GM19239 (cell line): ENCODE results near the gene TTC23L.

Experiments used
- DNase-seq: peaks from one replicate; pipeline ENCODE4 v3.0.0; 2011; ENCODE audit warnings: low spot score; ENCODE audit not compliant: insufficient read length
- FAIRE-seq: peaks from 2 replicates; lab custom pipeline; 2011; peaks lifted over from hg19 to GRCh38; lab: Jason Lieb, UNC

Gene TTC23L

GRCh38 chr5:34831303-34831702, 7.7 kb upstream of the TTC23L start:
- DNase-seq (no peak), FAIRE-seq (no peak)

DNA sequence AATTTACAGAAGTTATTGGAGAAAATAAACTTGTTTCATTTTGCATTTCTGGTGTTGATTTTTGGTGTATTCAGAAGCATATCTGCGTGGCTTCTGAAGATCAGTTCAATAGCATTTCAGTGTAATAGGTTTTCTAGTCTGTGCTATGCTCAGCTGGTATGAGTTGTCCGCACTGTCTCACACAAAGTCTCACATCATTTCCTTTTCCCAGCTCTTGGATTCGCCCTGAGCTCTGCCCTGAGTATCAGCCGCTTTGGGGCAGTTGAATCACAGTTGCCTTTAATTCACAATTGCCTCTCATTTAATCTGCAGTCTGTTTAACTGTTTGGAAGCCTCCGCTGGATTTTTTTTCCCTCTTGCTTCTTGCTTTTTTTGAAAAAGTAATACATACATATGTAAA, 6.4 kb upstream of the TTC23L start:
- FAIRE-seq (no peak), DNase-seq (no peak)

GRCh38 chr5:34833090-34833489, 5.9 kb upstream of the TTC23L start:
- DNase-seq (no peak), FAIRE-seq (no peak)

- DNase-seq (no peak), FAIRE-seq (no peak)
These were observed 4.8 kb upstream of the TTC23L start for GRCh38 chr5:34833976-34834793.

DNA sequence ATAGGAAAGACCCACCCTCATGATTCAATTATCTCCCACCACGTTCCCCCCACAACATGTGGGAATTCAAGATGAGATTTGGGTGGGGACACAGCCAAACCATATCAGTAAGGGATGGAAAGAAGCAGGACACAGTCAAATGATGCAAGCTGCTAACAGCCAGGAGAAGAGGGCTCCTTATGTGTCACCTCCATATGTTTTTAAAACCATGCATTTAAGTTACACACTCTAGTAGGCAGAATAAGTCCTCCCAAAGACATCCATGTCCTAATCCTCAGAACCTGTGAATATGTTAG, 4.2 kb upstream of the TTC23L start:
- no peak for FAIRE-seq

DNA sequence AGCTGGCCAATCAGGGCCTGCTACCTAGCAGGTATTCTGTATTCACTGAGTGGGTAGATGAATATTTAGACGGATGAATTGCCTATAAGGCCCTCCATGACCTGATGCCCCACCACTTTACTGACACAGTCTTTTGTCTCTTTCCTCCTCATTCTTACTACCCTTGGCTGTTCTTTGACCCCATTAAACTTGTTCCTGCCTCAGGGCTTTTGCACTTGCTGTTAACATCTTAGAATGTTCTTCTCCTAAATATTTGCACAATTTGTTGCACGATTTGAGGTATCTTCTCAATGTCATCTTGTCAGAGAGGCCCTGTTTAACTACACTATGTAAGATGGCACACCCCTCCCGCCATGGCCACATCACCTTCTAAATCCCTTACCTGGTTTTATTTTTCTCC, 3.3 kb upstream of the TTC23L start:
- DNase-seq (no peak), FAIRE-seq (no peak)

More for the DNA sequence above, 4.2 kb upstream of the TTC23L start:
- no peak for DNase-seq

GRCh38 chr5:34841816-34842215, 2.9 kb downstream of the TTC23L start:
- FAIRE-seq (no peak), DNase-seq (no peak)

GRCh38 chr5:34842554-34842953, 3.6 kb downstream of the TTC23L start:
- no peak for FAIRE-seq
- no peak for DNase-seq

DNA sequence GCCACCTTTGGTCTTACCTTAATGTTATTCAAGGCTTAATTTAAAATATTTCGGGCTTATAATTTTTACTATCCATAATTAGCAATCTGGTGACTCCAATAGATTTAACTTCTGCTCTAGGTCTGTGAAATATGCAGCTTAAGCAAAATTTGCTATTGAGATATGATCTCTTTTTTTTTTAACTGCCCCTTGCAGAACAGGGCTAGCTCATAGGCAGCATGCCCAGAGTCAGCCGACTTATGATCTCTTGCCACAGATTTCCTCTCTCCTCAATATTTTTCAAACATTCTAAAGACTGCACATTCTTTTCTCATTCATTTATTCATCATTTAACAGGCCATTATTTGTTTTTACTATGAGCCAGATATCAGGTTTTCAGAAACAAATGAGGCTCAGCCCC, 4.5 kb downstream of the TTC23L start:
- FAIRE-seq (no peak), DNase-seq (no peak)

GRCh38 chr5:34844106-34844505, 5.1 kb downstream of the TTC23L start:
- FAIRE-seq, result no peak
- no peak for DNase-seq

DNA sequence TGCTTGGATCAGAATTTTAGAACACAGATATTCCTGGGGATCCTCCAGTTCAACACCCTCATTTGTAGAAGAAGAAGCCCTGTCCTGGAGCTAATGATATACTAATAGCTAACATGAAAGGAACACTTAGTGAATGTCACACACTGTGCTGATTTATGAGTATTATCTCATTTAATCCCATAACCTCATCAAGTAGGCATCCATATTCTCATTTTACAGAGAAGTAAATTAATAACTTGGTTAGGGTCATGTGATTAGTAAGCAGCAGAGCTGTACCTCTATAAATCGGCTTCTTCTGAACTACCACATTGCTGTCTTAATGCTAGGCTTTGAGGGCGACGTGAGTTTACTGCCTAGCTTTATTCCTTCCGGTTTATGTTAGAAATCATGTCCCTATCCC, 6.0 kb downstream of the TTC23L start:
- FAIRE-seq (peak; percentile 4), DNase-seq (no peak)

DNA sequence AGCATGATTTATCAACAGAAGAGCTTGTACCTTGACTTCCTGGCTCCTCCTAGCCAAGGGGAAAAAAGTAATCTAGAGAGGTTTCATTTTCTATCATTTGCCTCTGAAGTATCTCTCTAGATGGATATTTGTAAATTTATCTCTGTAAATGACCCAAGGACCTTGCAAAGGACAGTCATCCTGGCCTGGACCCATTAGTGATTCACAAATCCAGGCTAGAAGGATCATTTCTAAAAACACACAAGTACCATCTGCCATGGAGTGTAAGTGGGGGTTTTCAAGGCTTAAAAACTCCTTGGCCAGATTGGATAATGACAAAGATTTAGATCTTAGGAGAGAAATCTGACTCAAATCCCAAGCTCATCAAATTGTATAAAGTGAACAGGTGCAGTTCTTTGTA, 8.1 kb downstream of the TTC23L start:
- FAIRE-seq, result no peak
- no peak for DNase-seq

DNA sequence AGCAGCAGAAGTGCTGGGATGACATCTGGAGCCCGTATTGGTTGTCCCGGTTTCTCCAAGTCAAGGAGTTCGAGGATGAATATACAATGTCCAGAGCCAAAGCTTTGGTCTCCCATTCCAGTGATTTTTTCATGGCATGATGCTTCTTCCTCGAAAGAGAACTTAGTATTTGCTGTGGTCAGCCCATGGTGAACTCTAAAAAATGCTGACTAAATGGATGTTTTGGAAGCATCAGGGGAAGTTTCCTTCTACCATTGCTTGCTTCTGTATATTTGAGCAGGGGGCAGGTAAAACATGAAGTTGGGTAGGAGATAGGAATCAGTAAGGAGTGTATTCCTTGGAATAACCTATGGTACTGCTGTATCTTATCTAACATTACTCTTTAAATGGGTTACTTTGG, 8.6 kb downstream of the TTC23L start:
- DNase-seq (no peak), FAIRE-seq (no peak)

DNA sequence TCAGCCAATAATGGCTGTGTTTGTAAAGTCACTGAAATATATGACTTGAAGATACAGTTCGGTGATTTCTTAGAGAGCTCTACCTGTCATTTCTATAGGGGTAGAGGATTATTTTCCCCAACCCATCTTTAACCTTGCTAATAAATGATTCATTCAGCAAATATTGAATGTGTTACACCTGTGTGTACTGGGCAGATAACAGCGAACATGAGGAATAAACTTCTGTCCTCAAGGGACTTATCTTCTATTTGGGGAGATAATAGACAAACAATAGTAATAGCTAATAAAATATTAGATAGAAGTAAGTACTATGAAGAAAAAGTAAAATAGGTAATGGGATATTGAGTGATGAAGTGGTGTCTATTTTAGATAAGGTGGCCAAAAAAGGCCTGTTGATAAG, 9.3 kb downstream of the TTC23L start:
- DNase-seq, result no peak
- no peak for FAIRE-seq

GRCh38 chr5:34849253-34849652, 10.3 kb downstream of the TTC23L start:
- FAIRE-seq, result no peak
- DNase-seq, result no peak

DNA sequence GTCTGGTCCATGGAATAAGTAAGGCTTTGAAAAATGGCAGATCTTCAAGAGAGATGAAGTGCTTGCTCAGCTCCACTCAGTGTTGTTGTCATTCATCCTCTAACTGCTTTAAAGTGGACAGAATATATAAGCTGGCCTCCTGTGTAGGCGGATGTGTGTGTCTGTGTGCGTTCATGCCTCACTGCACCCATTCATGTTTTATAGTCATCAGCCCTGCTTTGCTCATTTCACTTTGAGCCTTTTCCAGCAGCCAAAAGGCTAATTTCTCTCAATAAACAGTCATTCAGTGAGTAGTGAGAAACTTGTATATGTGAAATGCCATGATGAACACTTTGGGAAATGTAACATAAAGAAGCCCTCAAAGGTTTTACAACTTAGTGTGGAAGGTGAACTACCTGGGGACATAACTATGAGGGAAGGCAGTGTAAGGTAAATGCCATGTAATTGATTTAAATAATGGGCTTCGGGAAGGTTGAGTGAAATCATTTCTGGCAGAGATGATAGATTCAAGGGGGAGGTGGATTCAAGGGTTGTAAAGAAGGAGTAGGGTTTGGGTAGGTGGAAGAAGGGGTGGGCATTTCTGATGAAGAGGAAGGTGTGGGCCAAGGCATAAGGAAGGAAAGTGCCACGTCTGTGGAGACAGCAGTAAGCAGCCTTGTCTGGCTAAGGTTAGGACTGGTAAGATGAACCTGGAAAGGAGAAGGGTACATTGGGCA, 15.7 kb downstream of the TTC23L start:
- FAIRE-seq, result peak; percentile 71
- DNase-seq, result peak; percentile 15

DNA sequence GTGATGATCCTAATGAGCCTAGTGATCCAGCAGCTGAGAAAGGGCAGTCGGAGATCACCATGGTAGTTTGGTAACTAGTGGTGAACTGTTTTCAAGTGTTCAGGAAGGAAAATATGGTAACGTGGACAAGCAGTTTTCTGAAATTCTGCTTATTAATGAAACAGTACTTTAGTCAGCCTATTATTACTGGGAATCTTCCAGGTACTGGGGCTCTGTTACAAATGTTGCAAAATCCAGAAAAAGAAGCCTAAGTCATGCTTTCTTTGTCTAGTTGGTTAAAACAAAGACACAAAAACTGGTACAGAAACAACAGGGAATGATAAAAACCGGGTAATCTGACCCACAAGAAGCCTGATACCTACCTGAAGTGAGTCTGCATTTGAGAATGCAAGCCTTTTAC, 18.2 kb downstream of the TTC23L start:
- DNase-seq (no peak), FAIRE-seq (no peak)

GRCh38 chr5:34857894-34858293, 18.9 kb downstream of the TTC23L start:
- no peak for FAIRE-seq

DNA sequence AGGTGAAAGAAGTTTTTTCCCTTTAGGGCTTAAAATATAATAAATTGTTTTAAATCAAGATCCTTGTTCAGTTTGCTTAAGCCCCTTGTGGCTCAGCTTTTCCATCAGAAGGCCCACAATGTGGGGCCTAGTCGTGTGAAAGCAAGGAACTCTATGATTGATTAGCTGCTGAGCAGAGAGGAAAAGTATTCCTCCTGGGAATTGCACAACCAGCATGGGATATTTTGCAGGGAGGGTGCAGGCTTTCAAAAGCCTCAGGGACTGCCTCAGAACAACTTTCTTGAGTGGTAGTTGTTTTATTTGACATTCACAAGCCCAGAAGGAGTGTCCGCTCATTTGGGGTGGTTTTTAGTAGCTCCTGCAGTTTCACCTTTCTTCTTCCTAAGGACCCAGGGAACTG, 19.8 kb downstream of the TTC23L start:
- no peak for FAIRE-seq

More at GRCh38 chr5:34857894-34858293, 18.9 kb downstream of the TTC23L start:
- no peak for DNase-seq

GRCh38 chr5:34859253-34859652, 20.3 kb downstream of the TTC23L start:
- no peak for FAIRE-seq

More for the DNA sequence above, 19.8 kb downstream of the TTC23L start:
- no peak for DNase-seq

GRCh38 chr5:34863946-34864345, 25.0 kb downstream of the TTC23L start:
- DNase-seq (no peak), FAIRE-seq (no peak)

More at GRCh38 chr5:34859253-34859652, 20.3 kb downstream of the TTC23L start:
- no peak for DNase-seq

DNA sequence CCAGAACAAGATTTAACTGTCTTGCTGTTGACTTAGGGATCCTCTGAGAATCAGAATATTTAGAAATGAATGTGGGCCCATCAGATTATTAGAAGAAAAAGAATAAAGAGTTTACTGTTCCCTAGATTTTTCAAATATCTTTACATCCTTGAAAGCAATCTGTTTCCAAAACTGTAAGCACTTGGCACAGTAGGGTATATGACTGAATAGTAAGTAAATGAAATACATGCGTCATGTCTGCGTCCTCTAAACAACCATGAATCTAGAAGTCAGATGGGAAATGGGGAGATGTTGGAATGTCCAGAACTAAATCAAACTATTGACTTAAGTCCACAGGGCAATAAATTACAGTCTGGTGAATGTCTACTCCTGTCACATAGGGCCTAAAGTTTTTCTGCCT, 26.1 kb downstream of the TTC23L start:
- FAIRE-seq, result no peak

More for the DNA sequence above, 26.1 kb downstream of the TTC23L start:
- DNase-seq, result no peak
